GM23248 (cell line): ENCODE results near the gene MPRIP. TPM values are rescaled to one million over a fixed set of nuclear protein-coding genes. Genes with fewer than 3 reads are reported as not detected.

ENCODE experiments used
- DNase-seq: peaks from one replicate; pipeline ENCODE4 v3.0.0-alpha.2; 2015
- H2AFZ ChIP-seq: fragments of 200-600 bp; sonication (generic); 2 replicates; pipeline ENCODE4 v1.6.1; 2016; ENCODE audit warnings: antibody characterized with exemption
- H3F3A ChIP-seq: fragments of 200-600 bp; sonication (generic); 2 replicates; pipeline ENCODE4 v1.6.1; 2016; ENCODE audit warnings: mild to moderate bottlenecking, antibody characterized with exemption, mixed run types; ENCODE audit not compliant: insufficient read depth
- H3K27ac ChIP-seq: fragments of 200-600 bp; sonication (generic); 2 replicates; pipeline ENCODE4 v1.5.1; 2016; ENCODE audit warnings: mild to moderate bottlenecking
- H3K27me3 ChIP-seq: fragments of 200-600 bp; sonication (generic); replicated peaks from 2 replicates; pipeline ENCODE4 v1.6.1; 2016; ENCODE audit warnings: mild to moderate bottlenecking; ENCODE audit not compliant: insufficient read depth
- H3K36me3 ChIP-seq: fragments of 200-600 bp; sonication (generic); 2 replicates; pipeline ENCODE4 v1.6.1; 2016; ENCODE audit warnings: low read depth, mild to moderate bottlenecking
- H3K4me1 ChIP-seq: fragments of 200-600 bp; sonication (generic); 2 replicates; pipeline ENCODE4 v1.6.1; 2016; ENCODE audit warnings: mild to moderate bottlenecking; ENCODE audit not compliant: insufficient read depth
- H3K4me2 ChIP-seq: fragments of 200-600 bp; sonication (generic); one replicate; pipeline ENCODE4 v1.6.1; 2016; ENCODE audit warnings: mild to moderate bottlenecking; ENCODE audit not compliant: unreplicated experiment
- H3K4me3 ChIP-seq: fragments of 200-600 bp; sonication (generic); 2 replicates; pipeline ENCODE4 v1.5.1; 2016; ENCODE audit warnings: mild to moderate bottlenecking
- H3K79me2 ChIP-seq: fragments of 200-600 bp; sonication (generic); 2 replicates; pipeline ENCODE4 v1.6.1; 2016; ENCODE audit warnings: mild to moderate bottlenecking; ENCODE audit not compliant: insufficient read depth
- H3K9ac ChIP-seq: fragments of 200-600 bp; sonication (generic); 2 replicates; pipeline ENCODE4 v1.6.1; 2016; ENCODE audit warnings: mild to moderate bottlenecking
- H3K9me2 ChIP-seq: fragments of 200-600 bp; sonication (generic); 2 replicates; pipeline ENCODE4 v1.6.1; 2016; ENCODE audit warnings: mixed run types, mild to moderate bottlenecking, moderate library complexity; ENCODE audit not compliant: insufficient read depth
- H3K9me3 ChIP-seq: fragments of 200-600 bp; sonication (generic); one replicate; pipeline ENCODE4 v1.6.1; 2017; ENCODE audit warnings: low read depth
- H4K20me1 ChIP-seq: fragments of 200-600 bp; sonication (generic); 2 replicates; pipeline ENCODE4 v1.6.0; 2016; ENCODE audit not compliant: insufficient read depth
- EZH2 ChIP-seq: fragments of 200-600 bp; sonication (generic); IDR thresholded peaks from 2 replicates; pipeline ENCODE4 v1.6.1; 2018; ENCODE audit warnings: antibody characterized with exemption, mild to moderate bottlenecking; ENCODE audit not compliant: insufficient read depth, poor library complexity, severe bottlenecking
- EZH2phosphoT487 ChIP-seq: fragments of 200-600 bp; sonication (generic); IDR thresholded peaks from 2 replicates; pipeline ENCODE4 v1.6.1; 2018; ENCODE audit warnings: antibody characterized with exemption, moderate library complexity, mild to moderate bottlenecking, low read depth; ENCODE audit not compliant: insufficient read depth
- WGBS, 2 experiments: methylation state at CpG; one replicate each; pipeline ENCODE4 v1.1.6; 2015 to 2017; ENCODE audit warnings: low lambda C conversion rate in 2 of 2, low coverage in 1 of 2; ENCODE audit errors: missing lambda C conversion rate in 2 of 2; 5-methylcytosine and 5-hydroxymethylcytosine counted together
- in situ Hi-C: fragments of 300-500 bp; cut with MboI; formaldehyde crosslinking; loops from 2 replicates; pipeline ENCODE4 v1.15.0; 2020
- polyA plus RNA-seq: library from polyadenylated mRNA; unstranded; fragments of >200 nt; fragmentation: Nextera tagmentation; extraction: Ambion mirVana; gene quantifications from 2 replicates; pipeline ENCODE4 v1.2.1, GENCODE V29; 2016
- total RNA-seq: library from RNA; depleted of rRNA; stranded (reverse); fragments of >200 nt; shearing (Covaris generic); gene quantifications from 2 replicates; pipeline ENCODE4 v1.2.3, GENCODE V29; 2014

Gene MPRIP
- total and polyA plus RNA-seq, 2 experiments from 2014 or later = 73.5 to 292 TPM

GRCh38 chr17:17154981-17155380 is 112.7 kb downstream of the MPRIP start:
- Histone ChIP-seq H3K9ac (no peak overlapping the region), H2AFZ (no peak overlapping the region), H3K9me2 (no peaks in the 10 kb centered on the region), H3F3A (peaks cover 64% of the 10 kb centered on the region), H4K20me1 (no peaks in the 10 kb centered on the region), H3K4me2 (no peak overlapping the region), H3K27ac (no peak overlapping the region), H3K9me3 (no peaks in the 10 kb centered on the region), H3K79me2 (peaks cover 20% of the 10 kb centered on the region), H3K27me3 (no peaks in the 10 kb centered on the region), H3K4me3 (no peak overlapping the region), H3K36me3 (peaks cover 34% of the 10 kb centered on the region), H3K4me1 (peaks cover 47% of the 10 kb centered on the region)
- no peak for TF ChIP-seq EZH2
- TF ChIP-seq EZH2phosphoT487 = no peak
- no peak for DNase-seq
- in situ Hi-C loops = loop anchor here (10.0 kb wide), 1 partner anchor 60 kb away; no protein-coding TSS in a partner anchor
- 89 to 95% methylated on average over 8 of the region's 8 CpGs for WGBS, 2 experiments

DNA sequence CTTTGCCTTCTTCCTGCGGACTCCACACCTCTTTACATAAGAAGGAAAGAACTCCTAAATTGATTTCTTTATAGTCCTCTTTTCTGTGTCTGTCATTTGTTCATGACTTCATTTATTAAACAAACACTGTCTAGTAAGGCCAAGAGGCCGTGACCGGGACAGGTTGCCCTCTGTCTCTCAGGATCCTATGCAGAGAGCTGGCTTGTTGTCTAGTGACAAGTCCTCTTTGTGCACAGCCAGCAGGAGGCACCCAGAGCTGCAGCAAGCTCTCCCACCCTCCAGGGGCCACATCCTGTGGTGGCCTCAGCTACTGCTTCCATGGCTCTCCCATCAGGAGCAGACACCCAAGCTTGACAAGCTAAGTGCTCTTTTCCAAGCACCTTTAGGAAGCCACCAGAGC is 113.3 kb downstream of the MPRIP start:
- Histone ChIP-seq H2AFZ (no peak overlapping the region), H3K79me2 (peaks cover 20% of the 10 kb centered on the region; the same call in 1 of the 2 replicates), H3K4me1 (peaks cover 41% of the 10 kb centered on the region), H3K4me2 (no peak overlapping the region), H4K20me1 (no peaks in the 10 kb centered on the region), H3K4me3 (no peak overlapping the region), H3F3A (peaks cover 59% of the 10 kb centered on the region), H3K27ac (peak overlapping the region; percentile 96), H3K9me3 (no peaks in the 10 kb centered on the region), H3K9ac (peak overlapping the region; percentile 31; the same call in 1 of the 2 replicates), H3K36me3 (peaks cover 31% of the 10 kb centered on the region), H3K9me2 (no peaks in the 10 kb centered on the region), H3K27me3 (no peaks in the 10 kb centered on the region)
- DNase-seq = peak; percentile 29
- TF ChIP-seq EZH2phosphoT487 = no peak
- WGBS, 2 experiments = 93 to 100% methylated on average over 3 of the region's 3 CpGs
- in situ Hi-C loops = loop anchor here (10.0 kb wide), 1 partner anchor 61 kb away; no protein-coding TSS in a partner anchor

DNA sequence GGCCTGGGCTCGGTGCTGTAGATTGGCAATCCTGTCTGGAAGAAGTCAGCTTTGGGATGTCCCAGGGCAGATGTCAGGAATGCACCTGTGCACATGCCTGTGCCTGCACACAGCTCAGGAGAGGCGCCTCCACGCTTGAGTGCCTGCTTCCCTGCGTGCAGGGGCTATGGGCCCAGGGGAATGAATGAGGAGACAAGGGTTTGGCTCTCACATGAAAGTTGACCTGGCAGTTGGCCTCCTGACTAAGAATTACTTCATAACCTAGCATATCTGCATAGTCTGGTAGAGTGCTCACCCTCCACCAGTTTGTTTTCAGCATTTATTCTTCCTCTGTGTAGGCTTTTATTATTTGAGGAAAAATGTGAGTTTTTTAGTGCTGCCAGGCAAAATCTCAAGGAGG is 113.8 kb downstream of the MPRIP start:
- 23 to 25% methylated on average over 4 of the region's 4 CpGs for WGBS, 2 experiments
- H3K4me1 ChIP-seq = peaks cover 37% of the 10 kb centered on the region
- peak; percentile 93 for DNase-seq
- H3K79me2 ChIP-seq = peaks cover 25% of the 10 kb centered on the region; the same call in 1 of the 2 replicates
- peak overlapping the region; percentile 96 for H3K27ac ChIP-seq
- H3K9ac ChIP-seq = peak overlapping the region; percentile 77
- H4K20me1 ChIP-seq = no peaks in the 10 kb centered on the region
- H3K4me2 ChIP-seq = peak overlapping the region; percentile 44
- H3K9me3 ChIP-seq = no peaks in the 10 kb centered on the region
- in situ Hi-C loops = loop anchor here (10.0 kb wide), 1 partner anchor 61 kb away; no protein-coding TSS in a partner anchor
- H3K9me2 ChIP-seq = no peaks in the 10 kb centered on the region
- H2AFZ ChIP-seq = no peak overlapping the region
- peaks cover 56% of the 10 kb centered on the region for H3F3A ChIP-seq
- no peaks in the 10 kb centered on the region for H3K27me3 ChIP-seq
- TF ChIP-seq EZH2phosphoT487 (no peak), EZH2 (no peak)
- peaks cover 35% of the 10 kb centered on the region for H3K36me3 ChIP-seq
- H3K4me3 ChIP-seq = no peak overlapping the region

DNA sequence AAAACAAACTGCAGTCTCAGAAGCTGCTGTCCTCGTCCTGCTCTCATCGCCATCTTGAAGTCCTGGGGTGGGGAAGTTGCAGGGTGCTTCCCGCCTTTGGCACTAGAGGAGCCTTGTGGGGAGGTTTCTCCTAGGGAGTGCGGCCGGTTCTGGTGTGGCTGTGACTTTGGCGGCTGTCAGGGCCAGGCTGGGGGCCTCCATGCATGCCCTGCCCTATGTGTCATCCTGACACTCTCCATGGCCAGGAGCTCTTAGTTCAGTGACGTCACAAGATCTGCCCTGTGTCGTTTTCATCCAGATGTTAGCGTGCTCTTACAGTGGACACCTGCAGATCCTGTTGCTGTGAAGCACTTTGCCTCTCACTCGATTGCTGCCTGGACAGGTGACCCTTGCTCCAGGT is 114.3 kb downstream of the MPRIP start:
- H3K9me3 ChIP-seq = no peaks in the 10 kb centered on the region
- no peaks in the 10 kb centered on the region for H4K20me1 ChIP-seq
- H3K4me1 ChIP-seq = peaks cover 33% of the 10 kb centered on the region
- H3K79me2 ChIP-seq = peaks cover 27% of the 10 kb centered on the region; the same call in 1 of the 2 replicates
- peak overlapping the region; percentile 44 for H3K4me2 ChIP-seq
- peak overlapping the region; percentile 96 for H3K27ac ChIP-seq
- H3K4me3 ChIP-seq = no peak overlapping the region
- in situ Hi-C loops = loop anchor here (10.0 kb wide), 1 partner anchor 62 kb away; no protein-coding TSS in a partner anchor
- H3K27me3 ChIP-seq = no peaks in the 10 kb centered on the region
- peaks cover 39% of the 10 kb centered on the region for H3K36me3 ChIP-seq
- H3K9ac ChIP-seq = peak overlapping the region; percentile 77
- 18 to 22% methylated on average over 10 of the region's 10 CpGs for WGBS, 2 experiments
- peaks cover 52% of the 10 kb centered on the region for H3F3A ChIP-seq
- TF ChIP-seq EZH2 = no peak
- no peak for TF ChIP-seq EZH2phosphoT487
- H3K9me2 ChIP-seq = no peaks in the 10 kb centered on the region
- DNase-seq = peak; percentile 88
- no peak overlapping the region for H2AFZ ChIP-seq
